HEK293 (cell line): ENCODE results near the gene ZC3H4.

Experiments used
- CTCF ChIP-seq: fragments of 450-650 bp; formaldehyde crosslinking; IDR thresholded peaks from 2 replicates; pipeline ENCODE4 v1.5.1; 2016; ENCODE audit warnings: missing biosample characterization, missing genetic modification characterization
- HOXC10 ChIP-seq: sonication (generic); formaldehyde crosslinking; IDR thresholded peaks from 2 replicates; pipeline ENCODE4 v1.8.1; 2023; ENCODE audit warnings: mild to moderate bottlenecking, missing genetic modification reagents
- OSR2 ChIP-seq: fragments of 450-650 bp; formaldehyde crosslinking; IDR thresholded peaks from 2 replicates; pipeline ENCODE4 v1.5.1; 2016; ENCODE audit warnings: missing biosample characterization, missing genetic modification characterization
- PRDM1 ChIP-seq: fragments of 450-650 bp; formaldehyde crosslinking; IDR thresholded peaks from 2 replicates; pipeline ENCODE4; 2016; ENCODE audit warnings: missing biosample characterization, missing genetic modification characterization
- PRDM2 ChIP-seq: fragments of 450-650 bp; formaldehyde crosslinking; IDR thresholded peaks from 2 replicates; pipeline ENCODE4 v1.5.1; 2016; ENCODE audit warnings: missing biosample characterization, missing genetic modification characterization, borderline replicate concordance
- SALL2 ChIP-seq: fragments of 450-650 bp; formaldehyde crosslinking; IDR thresholded peaks from 2 replicates; pipeline ENCODE4 v1.5.0; 2017; ENCODE audit warnings: missing biosample characterization, mild to moderate bottlenecking, missing genetic modification characterization, borderline replicate concordance
- SETDB1 ChIP-seq: IDR thresholded peaks from one replicate; pipeline ENCODE4 v1.6.1; 2017; ENCODE audit warnings: mild to moderate bottlenecking, low read length, moderate library complexity, mixed read lengths; ENCODE audit not compliant: insufficient read length
- SP2 ChIP-seq: fragments of 450-650 bp; formaldehyde crosslinking; IDR thresholded peaks from 2 replicates; pipeline ENCODE4 v1.5.1; 2016; ENCODE audit warnings: missing biosample characterization, missing genetic modification characterization
- SP3 ChIP-seq: fragments of 450-650 bp; formaldehyde crosslinking; IDR thresholded peaks from 2 replicates; pipeline ENCODE4 v1.5.1; 2016; ENCODE audit warnings: missing biosample characterization, missing genetic modification characterization
- ZBTB11 ChIP-seq: fragments of 450-650 bp; formaldehyde crosslinking; conservative IDR thresholded peaks from 2 replicates; pipeline ENCODE4 v1.5.1; 2016; ENCODE audit warnings: low read depth, missing biosample characterization, missing genetic modification characterization
- ZBTB44 ChIP-seq: fragments of 450-650 bp; IDR thresholded peaks from 2 replicates; pipeline ENCODE4 v1.5.1; 2018; ENCODE audit warnings: missing biosample characterization, mild to moderate bottlenecking, missing genetic modification characterization
- ZEB2 ChIP-seq: fragments of 450-650 bp; formaldehyde crosslinking; IDR thresholded peaks from 2 replicates; pipeline ENCODE4 v1.5.1; 2016; ENCODE audit warnings: missing biosample characterization, missing genetic modification characterization
- ZFHX2 ChIP-seq: fragments of 450-650 bp; formaldehyde crosslinking; conservative IDR thresholded peaks from 2 replicates; pipeline ENCODE4 v1.5.1; 2016; ENCODE audit warnings: missing biosample characterization, missing genetic modification characterization
- ZNF174 ChIP-seq: fragments of 450-650 bp; formaldehyde crosslinking; IDR thresholded peaks from 2 replicates; pipeline ENCODE4 v1.5.0; 2017; ENCODE audit warnings: missing biosample characterization, mild to moderate bottlenecking, missing genetic modification characterization
- ZNF2 ChIP-seq: fragments of 450-650 bp; formaldehyde crosslinking; IDR thresholded peaks from 2 replicates; pipeline ENCODE4 v1.5.1; 2016; ENCODE audit warnings: missing biosample characterization, missing genetic modification characterization
- ZNF248 ChIP-seq: fragments of 450-650 bp; formaldehyde crosslinking; IDR thresholded peaks from 2 replicates; pipeline ENCODE4 v1.5.1; 2017; ENCODE audit warnings: missing biosample characterization, missing genetic modification characterization
- ZNF354C ChIP-seq: fragments of 450-650 bp; formaldehyde crosslinking; IDR thresholded peaks from 2 replicates; pipeline ENCODE4 v1.5.1; 2016; ENCODE audit warnings: missing biosample characterization, missing genetic modification characterization, low read depth, borderline replicate concordance
- ZNF362 ChIP-seq: fragments of 450-650 bp; formaldehyde crosslinking; IDR thresholded peaks from 2 replicates; pipeline ENCODE4 v1.5.1; 2016; ENCODE audit warnings: missing biosample characterization, missing genetic modification characterization
- ZNF366 ChIP-seq: fragments of 450-650 bp; formaldehyde crosslinking; conservative IDR thresholded peaks from 2 replicates; pipeline ENCODE4 v1.5.1; 2016; ENCODE audit warnings: missing biosample characterization, missing genetic modification characterization
- ZNF416 ChIP-seq: fragments of 450-650 bp; formaldehyde crosslinking; IDR thresholded peaks from 2 replicates; pipeline ENCODE4 v1.5.1; 2016; ENCODE audit warnings: missing biosample characterization, missing genetic modification characterization
- ZNF423 ChIP-seq: fragments of 450-650 bp; formaldehyde crosslinking; IDR thresholded peaks from 2 replicates; pipeline ENCODE4 v1.5.1; 2016; ENCODE audit warnings: missing biosample characterization, missing genetic modification characterization
- ZNF596 ChIP-seq: fragments of 450-650 bp; IDR thresholded peaks from 2 replicates; pipeline ENCODE4 v1.5.0; 2018; ENCODE audit warnings: missing biosample characterization, mild to moderate bottlenecking, missing genetic modification characterization, moderate library complexity
- ZNF707 ChIP-seq: fragments of 450-650 bp; formaldehyde crosslinking; IDR thresholded peaks from 2 replicates; pipeline ENCODE4 v1.5.1; 2016; ENCODE audit warnings: missing biosample characterization, missing genetic modification characterization
- ZNF785 ChIP-seq: fragments of 450-650 bp; formaldehyde crosslinking; IDR thresholded peaks from 2 replicates; pipeline ENCODE4 v1.5.1; 2016; ENCODE audit warnings: missing biosample characterization, missing genetic modification characterization
- ZNF792 ChIP-seq: fragments of 450-650 bp; formaldehyde crosslinking; IDR thresholded peaks from 2 replicates; pipeline ENCODE4 v1.5.1; 2016; ENCODE audit warnings: missing biosample characterization, missing genetic modification characterization
- ZNF830 ChIP-seq: fragments of 450-650 bp; IDR thresholded peaks from 2 replicates; pipeline ENCODE4 v1.5.0; 2018; ENCODE audit warnings: missing biosample characterization, missing genetic modification characterization, low read depth, mild to moderate bottlenecking, moderate library complexity

The ZC3H4 gene

GRCh38 chr19:47035127-47036096 lies 78.2 kb downstream of the ZC3H4 start (continued):
- no peak for TF ChIP-seq PRDM1
- TF ChIP-seq ZNF362 = peak; percentile 99
- TF ChIP-seq SETDB1 = no peak
- no peak for TF ChIP-seq ZNF354C (tag by site-specific recombination)
- peak; percentile 70 for TF ChIP-seq ZNF366 (tag by site-specific recombination)
- no peak for TF ChIP-seq ZNF792 (tag by site-specific recombination)
- TF ChIP-seq ZNF248 = no peak
- TF ChIP-seq ZNF174 (tag by site-specific recombination) = no peak
- TF ChIP-seq ZNF423 (tag by site-specific recombination) = peak; percentile 75; the same call in 1 of the 2 replicates
- TF ChIP-seq ZNF785 (tag by site-specific recombination) = no peak
- TF ChIP-seq ZNF830 (tag by site-specific recombination) = no peak
- peak; percentile 59 for TF ChIP-seq SP2 (tag by site-specific recombination)
- peak; percentile 78 for TF ChIP-seq SP3 (tag by site-specific recombination)
- no peak for TF ChIP-seq ZNF2
- TF ChIP-seq ZNF596 = no peak
- TF ChIP-seq CTCF = peak; percentile 97
- peak; percentile 99 for TF ChIP-seq ZFHX2 (tag by site-specific recombination)
- TF ChIP-seq ZBTB44 (tag by site-specific recombination) = no peak
- 0 out of 2 replicates have a peak, but pooled peaks have one; percentile 62 for TF ChIP-seq ZEB2 (tag by site-specific recombination)
- no peak for TF ChIP-seq ZNF416 (tag by site-specific recombination)
- no peak for TF ChIP-seq ZNF707 (tag by site-specific recombination)
- TF ChIP-seq PRDM2 (tag by site-specific recombination) = no peak
- no peak for TF ChIP-seq SALL2 (tag by site-specific recombination)
- no peak for TF ChIP-seq HOXC10 (CRISPR knock-in tag)
- 0 out of 2 replicates have a peak, but pooled peaks have one; percentile 21 for TF ChIP-seq ZBTB11 (tag by site-specific recombination)
- TF ChIP-seq OSR2 (tag by site-specific recombination) = no peak
